Measurements from ENCODE around the gene TTC23L. TPM values are rescaled to one million over a fixed set of nuclear protein-coding genes. Genes with fewer than 3 reads are reported as not detected.

The TTC23L gene
- total and polyA plus RNA-seq, 2 experiments from 2014 or later = 0.07 TPM; not detected in 1

GRCh38 chr5:34892414-34892813 lies 53.5 kb downstream of the TTC23L start:
- no peaks in the 10 kb centered on the region for H4K20me1 ChIP-seq (ENCODE audit: insufficient read depth, poor library complexity, severe bottlenecking)
- no peaks in the 10 kb centered on the region for H3K9me2 ChIP-seq (replicated peaks; ENCODE audit: insufficient read depth)
- H3K27me3 ChIP-seq = no peaks in the 10 kb centered on the region
- H3K4me3 ChIP-seq = no peak overlapping the region
- no peaks in the 10 kb centered on the region for H3K9me3 ChIP-seq (ENCODE audit: low read depth)
- H3K27ac ChIP-seq = no peak overlapping the region
- 89% methylated on average over 6 of the region's 6 CpGs for WGBS (ENCODE audit: low lambda C conversion rate, missing lambda C conversion rate)
- H3K36me3 ChIP-seq (replicated peaks; ENCODE audit: insufficient read depth, low read depth) = no peaks in the 10 kb centered on the region
- no peak for DNase-seq (ENCODE audit: low spot score)
- TF ChIP-seq CTCF (IDR thresholded peaks at IDR 0.05; ENCODE audit: poor library complexity) = no peak
- no peak overlapping the region for H2AFZ ChIP-seq
- no peak overlapping the region for H3K4me2 ChIP-seq
- peaks cover 4% of the 10 kb centered on the region for H3K4me1 ChIP-seq (ENCODE audit: insufficient read depth)
- no peaks in the 10 kb centered on the region for H3K79me2 ChIP-seq

DNA sequence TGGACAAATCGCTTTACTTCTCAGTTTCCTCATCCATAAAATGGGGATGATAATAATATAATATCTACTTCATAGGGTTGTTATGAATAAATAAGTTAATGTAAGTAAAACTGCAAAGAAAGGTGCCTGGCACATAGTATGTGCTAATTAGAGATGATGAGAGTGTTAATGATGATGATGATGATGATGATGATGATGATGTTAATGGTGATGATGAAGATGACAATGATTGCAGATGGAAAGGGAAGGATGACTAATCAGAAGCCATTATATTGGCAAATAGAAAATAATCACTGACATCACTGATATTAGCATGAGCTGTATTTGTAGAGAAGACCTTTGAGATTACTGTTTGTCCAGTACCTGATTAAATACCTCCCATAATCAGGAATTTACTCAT lies 55.8 kb downstream of the TTC23L start:
- TF ChIP-seq EZH2 (IDR thresholded peaks at IDR 0.05; ENCODE audit: borderline replicate concordance) = no peak
- TF ChIP-seq CTCF (IDR thresholded peaks at IDR 0.05; ENCODE audit: poor library complexity) = no peak
- TF ChIP-seq EZH2phosphoT487 (IDR thresholded peaks at IDR 0.05; ENCODE audit: low read depth, severe bottlenecking, unreplicated experiment) = no peak
- Histone ChIP-seq H4K20me1 (ENCODE audit: insufficient read depth, poor library complexity, severe bottlenecking) (no peaks in the 10 kb centered on the region), H3K27ac (no peak overlapping the region), H3K9me3 (ENCODE audit: low read depth) (no peaks in the 10 kb centered on the region), H3K4me1 (ENCODE audit: insufficient read depth) (no peaks in the 10 kb centered on the region), H3K4me2 (no peak overlapping the region), H3K27me3 (no peaks in the 10 kb centered on the region), H3K4me3 (no peak overlapping the region), H3K79me2 (no peaks in the 10 kb centered on the region), H3K9me2 (replicated peaks; ENCODE audit: insufficient read depth) (no peaks in the 10 kb centered on the region), H2AFZ (no peak overlapping the region), H3K36me3 (replicated peaks; ENCODE audit: insufficient read depth, low read depth) (no peaks in the 10 kb centered on the region)
- WGBS (ENCODE audit: low lambda C conversion rate, missing lambda C conversion rate) = 94% methylated on average over 1 of the region's 1 CpG
- DNase-seq (ENCODE audit: low spot score) = no peak

- Histone ChIP-seq H3K4me1 (ENCODE audit: insufficient read depth) (no peaks in the 10 kb centered on the region), H3K27ac (no peak overlapping the region), H2AFZ (no peak overlapping the region), H3K4me3 (no peak overlapping the region), H3K4me2 (no peak overlapping the region), H3K79me2 (no peaks in the 10 kb centered on the region), H3K27me3 (no peaks in the 10 kb centered on the region), H4K20me1 (ENCODE audit: insufficient read depth, poor library complexity, severe bottlenecking) (no peaks in the 10 kb centered on the region), H3K9me3 (ENCODE audit: low read depth) (no peaks in the 10 kb centered on the region), H3K9me2 (replicated peaks; ENCODE audit: insufficient read depth) (no peaks in the 10 kb centered on the region), H3K36me3 (replicated peaks; ENCODE audit: insufficient read depth, low read depth) (no peaks in the 10 kb centered on the region)
- TF ChIP-seq EZH2 (IDR thresholded peaks at IDR 0.05; ENCODE audit: borderline replicate concordance) (no peak), CTCF (IDR thresholded peaks at IDR 0.05; ENCODE audit: poor library complexity) (no peak), EZH2phosphoT487 (IDR thresholded peaks at IDR 0.05; ENCODE audit: low read depth, severe bottlenecking, unreplicated experiment) (no peak)
- peak; percentile 15 for DNase-seq (ENCODE audit: low spot score)
- 83% methylated on average over 2 of the region's 2 CpGs for WGBS (ENCODE audit: low lambda C conversion rate, missing lambda C conversion rate)
Measured at GRCh38 chr5:34895641-34896419, 56.9 kb downstream of the TTC23L start.
